DOHH2 (cell line): ENCODE results near the gene MAP4K3.
A peak's percentile ranks its signal among the peaks of the same experiment; 100 is the strongest.

Source experiments
- H3F3A ChIP-seq: fragments of 200-600 bp; sonication (generic), shearing (Covaris generic); 2 replicates; pipeline ENCODE4 v1.6.0; 2016; ENCODE audit warnings: antibody characterized with exemption, mild to moderate bottlenecking; ENCODE audit not compliant: control insufficient read depth, insufficient read depth
- H3K27ac ChIP-seq: fragments of 200-600 bp; sonication (generic); 2 replicates; pipeline ENCODE4 v1.5.1; 2014; ENCODE audit warnings: low read depth, mild to moderate bottlenecking, low read length, moderate library complexity
- H3K27me3 ChIP-seq: fragments of 200-600 bp; sonication (generic); 2 replicates; pipeline ENCODE4 v1.6.1; 2014; ENCODE audit warnings: mild to moderate bottlenecking, low read length, mixed read lengths; ENCODE audit not compliant: control insufficient read depth
- H3K36me3 ChIP-seq: fragments of 200-600 bp; sonication (generic); 2 replicates; pipeline ENCODE4 v1.6.1; 2014; ENCODE audit warnings: mild to moderate bottlenecking, low read length, moderate library complexity, mixed read lengths; ENCODE audit not compliant: control insufficient read depth
- H3K4me1 ChIP-seq: fragments of 200-600 bp; sonication (generic); 2 replicates; pipeline ENCODE4 v1.6.1; 2014; ENCODE audit warnings: mild to moderate bottlenecking, low read length, mixed read lengths; ENCODE audit not compliant: control insufficient read depth
- H3K4me2 ChIP-seq: fragments of 200-600 bp; sonication (generic); 2 replicates; pipeline ENCODE4 v1.6.0; 2014; ENCODE audit warnings: mild to moderate bottlenecking, low read length, moderate library complexity
- H3K4me3 ChIP-seq: fragments of 200-600 bp; sonication (generic); 2 replicates; pipeline ENCODE4 v1.5.1; 2014; ENCODE audit warnings: mild to moderate bottlenecking, low read length, mixed read lengths
- H3K79me2 ChIP-seq: fragments of 200-600 bp; sonication (generic); 2 replicates; pipeline ENCODE4 v1.6.1; 2014; ENCODE audit warnings: mild to moderate bottlenecking, low read length, mixed read lengths; ENCODE audit not compliant: control insufficient read depth
- H3K9me2 ChIP-seq: fragments of 200-600 bp; sonication (generic); replicated peaks from 2 replicates; pipeline ENCODE4 v1.6.1; 2014; ENCODE audit warnings: mild to moderate bottlenecking, low read length, mixed read lengths; ENCODE audit not compliant: control insufficient read depth
- H3K9me3 ChIP-seq: fragments of 200-600 bp; sonication (generic); 2 replicates; pipeline ENCODE4 v1.6.1; 2014; ENCODE audit warnings: antibody characterized with exemption, low read length, mixed read lengths; ENCODE audit not compliant: control insufficient read depth, insufficient read depth
- H4K20me1 ChIP-seq: fragments of 200-600 bp; sonication (generic); 2 replicates; pipeline ENCODE4 v1.6.0; 2014; ENCODE audit warnings: low read depth, mild to moderate bottlenecking, antibody characterized with exemption, low read length, moderate library complexity; ENCODE audit not compliant: control insufficient read depth, insufficient read depth
- EZH2phosphoT487 ChIP-seq: fragments of 200-600 bp; sonication (generic); IDR thresholded peaks from 2 replicates; pipeline ENCODE4 v1.6.1; 2017; ENCODE audit warnings: borderline replicate concordance, mild to moderate bottlenecking, antibody characterized with exemption, low read length, moderate library complexity, mixed read lengths
- TF ChIP-seq, protein P1 (sequence below): fragments of 200-600 bp; sonication (generic); IDR thresholded peaks from one replicate; pipeline ENCODE4 v1.5.1; 2014; ENCODE audit warnings: antibody characterized with exemption, mild to moderate bottlenecking, low read depth, low read length; ENCODE audit not compliant: poor library complexity, severe bottlenecking

Gene MAP4K3

DNA sequence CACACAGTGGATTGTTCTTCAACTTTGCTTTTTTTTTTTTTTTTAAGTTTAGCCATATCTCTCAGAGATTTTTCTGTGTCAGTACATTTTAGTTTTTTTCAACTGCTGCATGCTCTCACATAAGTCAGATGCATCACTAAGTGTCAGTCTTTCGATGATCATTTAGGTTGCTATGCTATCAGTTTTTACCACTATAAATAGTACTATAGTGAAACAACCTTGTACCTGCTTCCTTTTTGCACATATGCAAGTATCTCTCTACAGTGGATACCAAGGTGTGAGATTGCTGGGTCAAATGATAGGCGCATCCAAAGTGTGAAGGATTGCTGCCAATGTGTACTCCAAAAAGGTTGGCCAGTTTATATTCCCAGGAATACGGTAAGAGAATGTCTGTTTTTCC is 33.5 kb upstream of the MAP4K3 start:
- no peak for TF ChIP-seq EZH2phosphoT487
- TF ChIP-seq, protein P1, sequence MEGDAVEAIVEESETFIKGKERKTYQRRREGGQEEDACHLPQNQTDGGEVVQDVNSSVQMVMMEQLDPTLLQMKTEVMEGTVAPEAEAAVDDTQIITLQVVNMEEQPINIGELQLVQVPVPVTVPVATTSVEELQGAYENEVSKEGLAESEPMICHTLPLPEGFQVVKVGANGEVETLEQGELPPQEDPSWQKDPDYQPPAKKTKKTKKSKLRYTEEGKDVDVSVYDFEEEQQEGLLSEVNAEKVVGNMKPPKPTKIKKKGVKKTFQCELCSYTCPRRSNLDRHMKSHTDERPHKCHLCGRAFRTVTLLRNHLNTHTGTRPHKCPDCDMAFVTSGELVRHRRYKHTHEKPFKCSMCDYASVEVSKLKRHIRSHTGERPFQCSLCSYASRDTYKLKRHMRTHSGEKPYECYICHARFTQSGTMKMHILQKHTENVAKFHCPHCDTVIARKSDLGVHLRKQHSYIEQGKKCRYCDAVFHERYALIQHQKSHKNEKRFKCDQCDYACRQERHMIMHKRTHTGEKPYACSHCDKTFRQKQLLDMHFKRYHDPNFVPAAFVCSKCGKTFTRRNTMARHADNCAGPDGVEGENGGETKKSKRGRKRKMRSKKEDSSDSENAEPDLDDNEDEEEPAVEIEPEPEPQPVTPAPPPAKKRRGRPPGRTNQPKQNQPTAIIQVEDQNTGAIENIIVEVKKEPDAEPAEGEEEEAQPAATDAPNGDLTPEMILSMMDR, result no peak
- H3K4me1 ChIP-seq, result peaks cover 21% of the 10 kb centered on the region
- H3K9me3 ChIP-seq, result no peaks in the 10 kb centered on the region
- H3K79me2 ChIP-seq, result no peaks in the 10 kb centered on the region
- H4K20me1 ChIP-seq, result no peaks in the 10 kb centered on the region
- no peak overlapping the region for H3K4me3 ChIP-seq
- H3K9me2 ChIP-seq, result no peaks in the 10 kb centered on the region
- no peaks in the 10 kb centered on the region for H3F3A ChIP-seq
- no peaks in the 10 kb centered on the region for H3K27me3 ChIP-seq
- no peak overlapping the region for H3K4me2 ChIP-seq
- no peaks in the 10 kb centered on the region for H3K36me3 ChIP-seq
- no peak overlapping the region for H3K27ac ChIP-seq

DNA sequence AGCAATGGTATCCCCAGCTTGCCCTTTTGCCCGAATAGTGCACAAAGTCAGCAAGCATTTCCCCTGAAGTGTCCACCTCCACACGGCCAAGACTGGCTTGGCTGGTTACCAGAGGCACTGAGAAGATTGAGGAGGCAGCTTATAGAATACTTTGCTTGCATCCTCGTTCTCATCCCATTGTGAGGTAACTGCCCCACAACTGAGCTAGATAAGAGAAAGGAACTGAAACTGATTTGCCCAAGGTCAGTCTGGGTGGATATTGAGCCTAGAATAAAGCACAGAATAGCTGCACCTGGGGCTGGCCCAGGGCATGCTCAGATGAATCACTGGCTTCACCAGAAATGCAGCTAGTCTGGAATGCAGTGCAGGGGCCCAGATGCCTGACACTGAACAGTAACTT is 32.7 kb upstream of the MAP4K3 start:
- H3K9me2 ChIP-seq, result no peaks in the 10 kb centered on the region
- no peaks in the 10 kb centered on the region for H3K36me3 ChIP-seq
- H3K9me3 ChIP-seq, result no peaks in the 10 kb centered on the region
- no peak for TF ChIP-seq EZH2phosphoT487
- TF ChIP-seq, protein P1, result no peak
- no peaks in the 10 kb centered on the region for H3K79me2 ChIP-seq
- H3K4me1 ChIP-seq, result peaks cover 21% of the 10 kb centered on the region
- H4K20me1 ChIP-seq, result no peaks in the 10 kb centered on the region
- no peaks in the 10 kb centered on the region for H3F3A ChIP-seq
- peak overlapping the region; percentile 37; the same call in 1 of the 2 replicates for H3K4me2 ChIP-seq
- H3K4me3 ChIP-seq, result no peak overlapping the region
- H3K27me3 ChIP-seq, result no peaks in the 10 kb centered on the region
- no peak overlapping the region for H3K27ac ChIP-seq

DNA sequence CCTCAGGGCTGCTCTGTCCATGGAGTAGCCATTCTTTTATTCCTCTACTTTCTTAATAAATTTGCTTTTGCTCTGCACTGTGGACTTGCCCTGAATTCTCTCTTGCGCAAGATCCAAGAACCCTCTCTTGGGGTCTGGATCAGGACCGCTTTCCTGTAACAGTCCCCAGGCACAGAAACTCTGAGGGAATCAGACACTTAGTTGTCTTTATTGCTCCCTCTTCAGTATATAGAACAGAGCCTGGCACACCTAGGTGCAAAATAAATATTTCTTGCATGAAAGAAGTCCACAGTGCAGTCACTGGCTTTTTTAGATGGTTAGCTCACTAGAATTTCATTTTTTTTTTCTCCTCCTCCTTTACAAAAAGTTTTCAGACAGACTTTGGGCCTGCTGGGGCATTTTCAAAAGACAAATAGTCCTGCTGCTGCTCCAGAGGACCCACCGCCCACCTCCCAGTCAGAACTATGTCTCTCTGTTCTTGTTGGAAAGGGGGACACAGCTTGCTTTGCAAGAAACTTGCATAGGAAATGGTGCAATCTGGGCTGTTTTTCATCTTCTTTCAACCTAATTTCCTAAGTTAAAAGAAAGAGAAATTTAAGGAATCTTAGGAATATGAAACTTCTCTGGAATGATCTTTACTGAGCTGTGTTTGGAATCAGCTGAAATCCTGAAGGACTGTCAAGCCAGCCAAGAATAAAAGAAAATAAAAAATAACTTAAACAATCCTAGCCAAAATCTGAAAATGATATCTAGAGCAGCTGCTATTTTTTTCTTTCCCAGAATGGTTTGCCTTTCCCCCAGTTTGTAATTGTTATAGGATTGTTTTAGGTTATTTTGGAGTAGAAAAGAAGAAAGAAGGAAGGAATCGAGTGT is 31.7 kb upstream of the MAP4K3 start:
- Histone ChIP-seq H4K20me1 (no peaks in the 10 kb centered on the region), H3K79me2 (no peaks in the 10 kb centered on the region), H3F3A (no peaks in the 10 kb centered on the region), H3K27ac (no peak overlapping the region), H3K27me3 (no peaks in the 10 kb centered on the region), H3K4me1 (peaks cover 21% of the 10 kb centered on the region), H3K4me3 (no peak overlapping the region), H3K9me3 (no peaks in the 10 kb centered on the region), H3K36me3 (no peaks in the 10 kb centered on the region), H3K9me2 (no peaks in the 10 kb centered on the region), H3K4me2 (no peak overlapping the region)
- TF ChIP-seq EZH2phosphoT487, result no peak
- TF ChIP-seq, protein P1, result no peak
